Measurements from ENCODE around the gene SPINT2.

The SPINT2 gene

DNA sequence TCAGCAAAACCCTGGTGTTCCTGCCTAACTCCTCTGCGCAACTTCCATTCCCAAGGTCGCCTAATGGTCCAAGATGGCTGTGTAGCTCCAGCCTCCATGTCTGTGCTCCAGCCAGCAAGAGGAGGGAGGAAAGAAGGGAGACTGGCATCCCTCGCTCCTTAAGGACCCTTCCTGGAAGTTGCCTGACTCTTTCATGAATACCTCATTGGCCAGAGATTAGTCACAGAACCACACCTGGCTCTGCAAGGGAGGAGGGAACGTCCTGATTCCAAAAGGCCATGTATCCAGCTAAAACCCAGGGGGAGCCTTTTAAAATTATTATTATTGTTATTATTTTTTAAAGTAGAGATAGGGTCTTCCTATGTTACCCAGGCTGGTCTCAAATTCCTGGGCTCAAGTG is 60.1 kb downstream of the SPINT2 start:
- DNase-seq, result no peak

DNA sequence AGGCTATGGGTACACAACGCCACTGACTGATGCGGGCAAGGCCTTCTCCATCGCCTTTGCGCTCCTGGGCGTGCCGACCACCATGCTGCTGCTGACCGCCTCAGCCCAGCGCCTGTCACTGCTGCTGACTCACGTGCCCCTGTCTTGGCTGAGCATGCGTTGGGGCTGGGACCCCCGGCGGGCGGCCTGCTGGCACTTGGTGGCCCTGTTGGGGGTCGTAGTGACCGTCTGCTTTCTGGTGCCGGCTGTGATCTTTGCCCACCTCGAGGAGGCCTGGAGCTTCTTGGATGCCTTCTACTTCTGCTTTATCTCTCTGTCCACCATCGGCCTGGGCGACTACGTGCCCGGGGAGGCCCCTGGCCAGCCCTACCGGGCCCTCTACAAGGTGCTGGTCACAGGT is 62.2 kb downstream of the SPINT2 start:
- DNase-seq, result no peak

DNA sequence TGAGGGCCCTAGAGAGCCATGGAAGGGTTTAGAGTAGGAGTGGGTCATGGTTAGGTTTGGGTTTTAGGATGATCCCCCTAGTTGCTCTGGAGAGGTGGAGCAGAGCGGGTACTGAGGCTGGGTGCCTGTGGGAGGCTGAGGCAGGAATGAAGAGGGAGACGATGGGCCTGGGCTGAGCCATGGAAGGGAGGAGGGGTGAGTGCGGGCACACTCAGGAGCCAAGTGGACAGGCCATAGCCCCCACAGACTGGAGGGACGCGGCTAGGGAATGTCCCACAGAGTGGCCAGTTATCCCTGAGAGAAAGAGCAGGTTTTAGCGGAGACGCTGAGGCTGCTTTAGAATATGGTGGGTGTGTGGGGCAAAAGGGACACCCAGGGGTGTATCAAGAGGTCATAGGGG is 65.3 kb downstream of the SPINT2 start:
- no peak for DNase-seq

- no peak for DNase-seq
Measured at GRCh38 chr19:38331728-38332127, 67.4 kb downstream of the SPINT2 start.

- DNase-seq, result no peak
Measured at GRCh38 chr19:38333245-38333644, 68.9 kb downstream of the SPINT2 start.

GRCh38 chr19:38335949-38336637 is 71.7 kb downstream of the SPINT2 start:
- peak; percentile 94 for DNase-seq

GRCh38 chr19:38336638-38337359 is 72.4 kb downstream of the SPINT2 start:
- DNase-seq, result peak; percentile 60

DNA sequence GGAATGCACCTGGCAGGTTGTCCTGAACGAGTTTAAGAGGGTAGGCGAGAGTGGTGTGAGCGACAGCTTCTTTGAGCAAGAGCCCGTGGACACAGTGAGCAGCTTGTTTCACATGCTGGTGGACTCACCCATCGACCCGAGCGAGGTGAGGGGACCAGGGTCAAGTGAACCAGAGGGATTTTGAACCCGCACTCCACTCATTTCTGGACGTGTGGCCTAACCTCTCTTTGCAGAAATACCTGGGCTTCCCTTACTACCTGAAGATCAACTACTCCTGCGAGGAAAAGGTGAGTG is 72.9 kb downstream of the SPINT2 start:
- no peak for DNase-seq

GRCh38 chr19:38339011-38339410 is 74.6 kb downstream of the SPINT2 start:
- peak; percentile 46 for DNase-seq

DNA sequence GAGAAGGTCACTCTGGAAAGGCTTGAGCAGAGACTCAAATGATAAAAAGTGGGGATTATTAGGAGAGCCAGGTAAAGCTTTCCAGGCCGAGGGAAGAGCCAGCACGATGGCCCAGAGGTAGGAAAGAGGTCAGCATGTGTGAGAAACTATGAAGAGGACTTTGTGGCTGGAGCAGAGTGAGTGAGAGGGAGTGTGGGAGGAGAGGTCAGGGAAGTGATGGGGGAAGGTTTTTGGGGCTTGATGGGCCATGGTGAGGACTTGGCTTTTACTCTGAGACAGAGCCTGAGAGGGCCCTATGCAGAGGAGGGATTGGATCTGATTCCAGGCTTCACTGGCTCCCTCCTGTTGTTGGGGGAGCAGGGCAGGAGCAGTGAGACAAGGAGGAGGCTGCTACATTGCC is 76.6 kb downstream of the SPINT2 start:
- no peak for DNase-seq

Measured in NCI-H524 treated with DMSO at 0.1 percent for 48 hours (cell line).